HUES48 (cell line): Measurements from ENCODE around the gene USP31.

Experiments
- H3K27ac ChIP-seq: one replicate; pipeline ENCODE4 v1.7.0; 2013; ENCODE audit warnings: low read depth, low read length, inconsistent platforms
- H3K27me3 ChIP-seq: 2 replicates; pipeline ENCODE4 v1.6.1; 2013; ENCODE audit warnings: mild to moderate bottlenecking, low read length; ENCODE audit not compliant: control insufficient read depth, insufficient read depth
- H3K36me3 ChIP-seq: 2 replicates; pipeline ENCODE4 v1.6.1; 2013; ENCODE audit warnings: low read length; ENCODE audit not compliant: control insufficient read depth, insufficient read depth
- H3K4me1 ChIP-seq: 2 replicates; pipeline ENCODE4 v1.6.1; 2013; ENCODE audit warnings: mild to moderate bottlenecking, low read length; ENCODE audit not compliant: control insufficient read depth, insufficient read depth
- H3K4me3 ChIP-seq: 2 replicates; pipeline ENCODE4 v1.5.1; 2013; ENCODE audit warnings: mild to moderate bottlenecking, low read depth, low read length
- H3K9ac ChIP-seq: 2 replicates; pipeline ENCODE4 v1.6.1; 2013; ENCODE audit warnings: mild to moderate bottlenecking, low read depth, low read length, moderate library complexity
- H3K9me3 ChIP-seq: 2 replicates; pipeline ENCODE4 v1.6.1; 2013; ENCODE audit warnings: low read length; ENCODE audit not compliant: control insufficient read depth, insufficient read depth

USP31 gene

DNA sequence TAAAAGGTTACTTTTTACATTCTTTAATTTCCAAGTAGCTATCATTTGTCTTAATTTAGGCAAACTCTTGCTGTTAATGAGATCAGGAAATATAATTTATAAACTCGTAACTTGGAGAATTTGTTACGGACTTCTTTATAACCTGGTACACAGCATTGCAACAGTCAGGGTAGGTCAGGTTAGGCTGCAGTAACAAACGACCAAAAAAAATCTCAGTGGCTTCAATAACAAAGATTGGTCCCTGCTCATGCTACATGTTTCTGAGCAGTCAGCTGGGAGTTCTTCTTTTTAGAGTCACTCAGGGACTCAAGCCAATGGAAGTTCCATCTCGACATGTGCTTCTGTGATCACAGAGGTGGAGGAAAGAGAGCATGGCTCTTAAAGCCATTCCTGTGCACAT is 110.1 kb downstream of the USP31 start:
- Histone ChIP-seq H3K9ac (no peak overlapping the region), H3K36me3 (no peaks in the 10 kb centered on the region), H3K9me3 (no peaks in the 10 kb centered on the region; the same call in 1 of the 2 replicates), H3K27me3 (no peaks in the 10 kb centered on the region), H3K27ac (no peak overlapping the region), H3K4me1 (no peaks in the 10 kb centered on the region), H3K4me3 (no peak overlapping the region)

DNA sequence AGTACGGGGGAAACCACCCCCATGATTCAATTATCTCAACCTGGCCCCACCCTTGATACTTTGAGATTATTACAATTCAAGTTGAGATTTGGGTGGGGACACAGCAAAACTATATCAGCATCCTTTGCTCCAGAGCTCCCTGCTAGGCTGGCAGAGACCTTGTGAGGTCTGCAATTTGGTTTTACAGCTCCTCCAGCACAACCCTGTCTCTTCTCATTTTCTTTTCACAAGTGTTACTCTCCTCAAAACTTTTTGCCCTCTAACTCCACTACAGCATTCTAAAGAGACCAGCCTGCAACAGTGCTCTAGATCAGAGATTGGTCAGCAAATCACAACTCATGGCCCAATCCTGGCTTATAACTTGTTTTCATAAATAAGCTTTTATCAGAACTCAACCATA is 114.0 kb downstream of the USP31 start:
- H3K27me3 ChIP-seq: no peaks in the 10 kb centered on the region
- H3K27ac ChIP-seq: no peak overlapping the region
- H3K9ac ChIP-seq: no peak overlapping the region
- peaks cover 4% of the 10 kb centered on the region; the same call in 1 of the 2 replicates for H3K9me3 ChIP-seq
- no peaks in the 10 kb centered on the region for H3K36me3 ChIP-seq
- peaks cover 12% of the 10 kb centered on the region for H3K4me1 ChIP-seq
- no peak overlapping the region for H3K4me3 ChIP-seq

DNA sequence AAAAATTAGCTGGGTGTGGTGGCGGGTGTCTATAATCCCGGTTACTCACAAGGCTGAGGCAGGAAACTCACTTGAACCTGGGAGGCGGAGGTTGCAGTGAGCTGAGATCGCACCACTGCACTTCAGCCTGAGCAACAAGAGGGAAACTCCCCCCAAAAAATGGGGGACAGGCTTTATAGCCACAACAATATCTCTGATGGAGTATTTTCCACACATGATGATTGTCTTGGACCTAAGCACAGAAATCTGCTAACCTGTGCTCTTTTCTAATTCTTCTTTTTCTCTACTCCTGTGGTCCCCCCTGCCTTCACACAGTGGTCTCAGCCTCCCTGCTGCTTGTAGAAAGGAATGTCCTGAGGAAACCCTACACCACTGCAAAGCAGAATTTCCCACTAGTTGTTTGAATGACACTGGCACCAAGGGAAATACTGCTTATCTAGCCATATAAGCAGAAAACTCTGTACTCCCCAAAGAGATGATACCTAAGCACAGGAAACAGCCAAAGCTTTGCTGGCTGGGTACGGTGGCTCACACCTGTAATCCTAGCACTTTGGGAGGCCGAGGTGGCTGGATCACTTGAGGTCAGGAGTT is 117.6 kb downstream of the USP31 start:
- Histone ChIP-seq H3K4me1 (peaks cover 12% of the 10 kb centered on the region), H3K9ac (no peak overlapping the region), H3K9me3 (peaks cover 4% of the 10 kb centered on the region; the same call in 1 of the 2 replicates), H3K27me3 (no peaks in the 10 kb centered on the region), H3K27ac (no peak overlapping the region), H3K36me3 (no peaks in the 10 kb centered on the region), H3K4me3 (no peak overlapping the region; the same call in 1 of the 2 replicates)

DNA sequence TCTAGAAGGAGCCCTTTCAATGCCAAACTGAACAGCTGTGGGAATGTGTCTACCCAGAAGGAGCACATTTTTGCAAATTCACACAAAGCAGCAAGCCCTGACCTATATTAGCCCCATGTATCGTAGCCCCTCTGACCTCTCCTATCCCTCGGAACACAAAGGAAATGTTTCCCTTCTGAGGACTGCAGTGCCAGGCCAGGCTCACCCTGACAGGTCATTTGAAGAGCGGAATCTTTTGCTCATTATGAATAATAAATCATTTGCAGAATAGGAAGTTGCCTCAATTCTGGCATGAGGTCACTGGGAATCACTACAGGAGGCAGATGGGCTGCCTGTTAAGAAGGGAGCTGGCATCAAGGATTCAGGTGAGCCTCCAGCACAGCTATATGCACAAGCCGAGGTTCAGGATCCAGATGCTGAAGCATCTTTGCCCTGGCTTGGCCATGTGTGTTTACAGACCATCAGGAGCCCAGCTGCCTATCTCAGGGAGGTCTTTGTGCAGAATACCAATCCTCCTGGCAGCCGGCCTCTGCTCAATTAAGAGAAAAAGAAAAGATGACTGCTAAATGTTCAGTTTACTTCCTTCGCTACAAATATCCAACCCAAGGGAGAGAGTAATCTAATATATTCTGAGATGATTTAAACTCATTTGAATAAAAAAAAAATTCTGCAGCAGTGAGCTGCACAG is 119.4 kb downstream of the USP31 start:
- Histone ChIP-seq H3K36me3 (no peaks in the 10 kb centered on the region), H3K27ac (no peak overlapping the region), H3K9ac (no peak overlapping the region), H3K9me3 (peaks cover 4% of the 10 kb centered on the region; the same call in 1 of the 2 replicates), H3K4me1 (peaks cover 12% of the 10 kb centered on the region), H3K4me3 (no peak overlapping the region), H3K27me3 (no peaks in the 10 kb centered on the region)

DNA sequence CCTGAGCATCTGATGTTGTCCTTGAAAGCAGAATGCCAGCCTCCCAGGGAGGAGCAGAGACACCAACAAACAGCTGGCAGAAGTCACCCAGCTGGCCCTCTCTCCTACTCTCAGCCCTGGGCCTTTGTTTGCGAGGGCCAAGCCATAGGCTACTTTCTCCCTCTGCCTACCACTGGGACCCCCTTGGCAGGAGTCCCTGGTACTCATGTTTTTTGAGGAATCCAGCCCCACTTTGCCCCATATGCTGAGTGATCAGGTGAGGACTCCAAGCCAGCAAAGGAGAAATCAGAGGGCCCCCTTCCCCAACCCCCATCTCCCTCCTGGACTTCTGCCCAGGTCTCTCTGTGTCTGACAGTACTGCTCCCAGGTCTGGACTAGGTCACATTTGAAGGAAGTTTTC is 121.9 kb downstream of the USP31 start:
- Histone ChIP-seq H3K9me3 (no peaks in the 10 kb centered on the region), H3K9ac (no peak overlapping the region), H3K27ac (no peak overlapping the region), H3K36me3 (no peaks in the 10 kb centered on the region), H3K4me3 (no peak overlapping the region), H3K4me1 (peaks cover 12% of the 10 kb centered on the region), H3K27me3 (no peaks in the 10 kb centered on the region)

DNA sequence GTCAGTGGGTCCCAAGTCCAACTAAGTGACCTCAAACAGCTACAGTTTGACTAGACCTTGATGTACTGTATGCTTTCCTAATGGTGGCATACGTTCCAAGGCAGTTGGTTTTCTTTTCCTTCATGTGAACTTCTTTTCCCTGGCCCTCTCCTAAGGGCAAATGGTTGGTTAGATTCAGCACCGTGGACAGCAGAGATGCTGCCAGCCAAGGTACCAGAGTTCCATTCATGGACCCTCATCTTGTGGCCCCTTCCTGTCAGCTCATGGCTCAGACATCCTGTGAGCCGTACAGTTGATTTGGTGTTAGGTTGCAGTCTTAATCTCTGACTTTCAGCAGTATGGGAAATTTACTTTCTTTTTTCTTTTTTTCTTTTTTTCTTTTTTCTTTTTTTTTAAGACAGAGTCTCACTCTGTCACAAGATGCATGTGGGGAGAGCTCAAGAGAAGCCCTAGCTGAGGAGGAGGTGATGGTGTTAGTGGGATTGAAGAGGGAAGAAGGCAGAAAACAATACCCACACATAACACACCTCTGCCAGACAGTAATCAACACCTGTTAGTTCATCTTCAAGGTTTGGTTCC is 122.4 kb downstream of the USP31 start:
- Histone ChIP-seq H3K27me3 (no peaks in the 10 kb centered on the region), H3K4me1 (peaks cover 12% of the 10 kb centered on the region), H3K9me3 (no peaks in the 10 kb centered on the region), H3K9ac (no peak overlapping the region), H3K27ac (no peak overlapping the region), H3K36me3 (no peaks in the 10 kb centered on the region), H3K4me3 (no peak overlapping the region)

DNA sequence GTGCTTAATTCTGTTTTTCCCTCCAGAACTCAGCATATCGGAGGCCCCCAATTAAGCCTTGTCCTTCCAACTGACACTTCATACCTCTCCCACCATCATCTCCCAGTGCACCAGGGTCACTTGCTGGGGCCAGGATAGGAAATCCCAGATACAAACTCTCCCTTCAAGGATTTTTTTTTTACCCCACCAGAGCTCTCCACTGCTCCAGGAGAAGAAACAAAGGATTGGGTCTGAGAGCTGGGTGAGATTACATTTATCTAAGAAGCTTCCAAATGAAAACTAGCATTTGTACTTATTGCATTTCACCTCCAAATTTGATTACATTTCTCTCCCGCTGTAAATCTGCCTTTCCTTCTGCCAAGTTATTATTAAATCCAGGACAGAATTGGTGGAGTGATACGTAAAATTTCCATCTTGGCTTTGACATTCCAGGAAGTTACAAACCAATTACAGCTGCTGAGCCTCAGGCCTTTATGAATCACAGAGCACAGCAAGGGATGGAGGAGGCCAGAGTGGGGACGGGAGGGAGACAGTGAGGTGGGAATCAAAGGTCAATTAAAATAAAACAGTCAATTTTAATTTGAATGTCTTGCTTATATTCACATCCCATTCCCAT is 123.5 kb downstream of the USP31 start:
- Histone ChIP-seq H3K9ac (no peak overlapping the region), H3K27me3 (no peaks in the 10 kb centered on the region), H3K9me3 (no peaks in the 10 kb centered on the region), H3K36me3 (no peaks in the 10 kb centered on the region), H3K4me1 (peaks cover 3% of the 10 kb centered on the region; the same call in 1 of the 2 replicates), H3K27ac (no peak overlapping the region), H3K4me3 (no peak overlapping the region)

DNA sequence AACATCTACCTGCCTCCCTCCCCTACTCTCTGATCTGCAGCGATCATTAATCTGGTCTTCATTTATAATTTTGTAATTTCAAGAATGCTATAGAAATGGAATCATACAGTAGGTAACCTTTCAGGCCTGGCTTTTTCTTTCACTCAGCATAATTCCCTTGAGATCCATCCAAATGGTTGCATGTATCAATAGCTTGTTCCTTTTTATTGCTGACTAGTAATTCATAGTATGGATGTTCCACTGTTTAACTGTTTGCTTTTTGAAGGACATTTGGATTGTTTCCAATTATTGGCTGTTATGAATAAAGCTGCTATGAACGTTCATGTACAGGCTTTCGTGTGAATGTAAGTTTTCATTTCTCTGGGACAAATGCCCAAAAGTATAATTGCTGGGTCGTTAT is 125.2 kb downstream of the USP31 start:
- Histone ChIP-seq H3K27me3 (no peaks in the 10 kb centered on the region), H3K27ac (no peak overlapping the region), H3K4me3 (no peak overlapping the region), H3K4me1 (no peaks in the 10 kb centered on the region), H3K9me3 (no peaks in the 10 kb centered on the region), H3K36me3 (no peaks in the 10 kb centered on the region), H3K9ac (no peak overlapping the region)

DNA sequence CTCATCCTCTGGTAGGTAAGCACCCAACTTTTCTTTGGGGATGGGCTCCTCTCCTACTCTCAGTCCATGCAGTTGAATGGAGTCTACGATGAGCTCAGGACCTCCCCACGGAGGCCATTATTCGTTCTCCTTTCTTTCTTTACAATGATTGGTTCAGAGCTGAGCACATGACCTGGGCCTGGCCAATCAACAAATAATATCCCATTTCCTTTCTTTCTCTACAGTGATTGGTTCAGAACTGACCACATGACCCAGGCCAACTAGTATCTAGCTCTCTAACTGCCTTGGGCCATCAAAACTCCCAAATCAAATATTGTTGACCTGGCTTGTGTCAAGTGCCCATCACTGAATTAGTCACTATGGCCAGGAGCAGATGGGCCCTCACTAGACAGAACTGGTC is 129.2 kb downstream of the USP31 start:
- Histone ChIP-seq H3K9me3 (no peaks in the 10 kb centered on the region), H3K27me3 (no peaks in the 10 kb centered on the region), H3K4me1 (no peaks in the 10 kb centered on the region), H3K4me3 (no peak overlapping the region), H3K27ac (no peak overlapping the region), H3K9ac (no peak overlapping the region), H3K36me3 (no peaks in the 10 kb centered on the region)

DNA sequence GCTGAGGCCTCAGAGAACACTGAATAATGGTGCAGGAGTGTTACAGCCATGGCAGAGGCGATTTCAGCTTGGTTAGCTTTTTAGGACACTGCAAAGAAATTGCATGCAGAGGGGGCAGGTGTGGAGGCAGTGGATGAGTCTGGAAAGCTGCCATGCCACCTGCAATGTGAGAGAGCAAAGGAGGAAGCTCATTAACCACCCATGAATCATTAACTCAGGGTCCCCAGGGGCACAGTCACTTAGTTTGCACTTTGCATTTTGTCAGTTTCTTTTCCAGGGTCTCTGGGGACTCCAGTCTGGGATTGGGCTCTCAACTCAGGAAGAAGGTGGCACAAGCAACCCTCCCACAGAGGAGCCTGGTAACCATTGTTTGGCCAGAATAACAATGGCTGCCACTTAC is 132.9 kb downstream of the USP31 start:
- no peaks in the 10 kb centered on the region for H3K4me1 ChIP-seq
- H3K9me3 ChIP-seq: no peaks in the 10 kb centered on the region
- no peak overlapping the region for H3K4me3 ChIP-seq
- H3K27me3 ChIP-seq: no peaks in the 10 kb centered on the region
- no peaks in the 10 kb centered on the region for H3K36me3 ChIP-seq
- H3K9ac ChIP-seq: no peak overlapping the region
- no peak overlapping the region for H3K27ac ChIP-seq

DNA sequence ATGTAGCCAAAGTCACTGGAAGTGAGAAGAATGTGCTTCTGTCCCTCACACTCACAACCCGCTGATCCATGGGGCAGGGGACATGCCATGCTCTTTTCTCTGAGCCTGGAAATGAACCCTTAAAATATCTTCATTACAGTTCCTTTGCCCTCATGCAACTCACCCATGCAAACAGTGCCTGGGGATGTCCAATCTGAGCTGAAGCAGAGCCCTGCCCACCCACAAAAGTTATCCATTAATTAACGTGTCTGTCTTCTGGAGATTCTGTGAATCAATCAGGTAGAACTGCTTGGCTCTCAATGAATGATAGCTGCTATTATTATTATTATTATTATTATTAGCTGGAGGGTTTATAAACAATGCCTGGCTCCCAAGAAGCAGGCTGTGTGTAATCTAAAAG is 133.7 kb downstream of the USP31 start:
- H3K9me3 ChIP-seq: no peaks in the 10 kb centered on the region

More for the DNA sequence above, 133.7 kb downstream of the USP31 start:
- no peak overlapping the region for H3K9ac ChIP-seq
- no peak overlapping the region for H3K4me3 ChIP-seq
- no peaks in the 10 kb centered on the region for H3K27me3 ChIP-seq
- no peak overlapping the region for H3K27ac ChIP-seq
- no peaks in the 10 kb centered on the region for H3K4me1 ChIP-seq
- no peaks in the 10 kb centered on the region for H3K36me3 ChIP-seq
